Suprapubic skin (tissue), 4 donors: ENCODE measurements around the gene GLOD5. TPM values are rescaled to one million over a fixed set of nuclear protein-coding genes. Genes with fewer than 3 reads are reported as not detected.

ENCODE experiments used
- DNase-seq, 2 donors: peaks; one replicate each; pipeline ENCODE4 v3.0.0-alpha.2; 2019; ENCODE audit warnings: low spot score in 2 of 2
- H3K27ac ChIP-seq: fragments of 200-600 bp; sonication (generic); one replicate; pipeline ENCODE4 v1.5.1; 2019
- H3K27me3 ChIP-seq: fragments of 200-600 bp; sonication (generic); one replicate; pipeline ENCODE4 v1.5.1; 2019
- H3K36me3 ChIP-seq: fragments of 200-600 bp; sonication (generic); one replicate; pipeline ENCODE4 v1.5.1; 2019
- H3K4me1 ChIP-seq: fragments of 200-600 bp; sonication (generic); one replicate; pipeline ENCODE4 v1.5.1; 2019
- H3K4me3 ChIP-seq: fragments of 200-600 bp; sonication (generic); one replicate; pipeline ENCODE4 v1.5.1; 2019; ENCODE audit warnings: mild to moderate bottlenecking
- H3K9me3 ChIP-seq: fragments of 200-600 bp; sonication (generic); one replicate; pipeline ENCODE4 v1.5.1; 2019
- EP300 ChIP-seq: sonication (generic); formaldehyde crosslinking; IDR thresholded peaks from one replicate; pipeline ENCODE4 v1.6.1; 2017; ENCODE audit warnings: antibody characterized with exemption
- POLR2A ChIP-seq, 2 donors: fragments of 450-650 bp; IDR thresholded peaks; one replicate each; pipeline ENCODE4 v1.6.1; 2017; ENCODE audit warnings: antibody characterized with exemption in 2 of 2, mild to moderate bottlenecking in 2 of 2, moderate library complexity in 2 of 2
- POLR2AphosphoS5 ChIP-seq, 3 donors: sonication (generic); formaldehyde crosslinking; IDR thresholded peaks; one replicate each; pipeline ENCODE4 v1.6.1; 2017; ENCODE audit warnings: antibody characterized with exemption in 3 of 3
- WGBS: methylation state at CpG from one replicate; pipeline ENCODE4 v1.1.5; 2018; 5-methylcytosine and 5-hydroxymethylcytosine counted together
- total RNA-seq, 4 donors: library from RNA; depleted of rRNA; stranded (reverse); fragments of >200 nt; gene quantifications; one replicate each; pipeline ENCODE4 v1.1.0, GENCODE V29; 2016
- TF ChIP-seq, protein P1 (sequence below), 2 donors: fragments of 200-600 bp in 1 of 2; fragments of 450-650 bp in 1 of 2; sonication (generic) in 1 of 2; IDR thresholded peaks; one replicate each; pipeline ENCODE4 v1.5.1; 2016 to 2019; ENCODE audit warnings: antibody characterized with exemption in 2 of 2, mild to moderate bottlenecking in 1 of 2, moderate library complexity in 1 of 2

The GLOD5 gene
- total RNA-seq, 4 donors from 2014 or later: not detected

DNA sequence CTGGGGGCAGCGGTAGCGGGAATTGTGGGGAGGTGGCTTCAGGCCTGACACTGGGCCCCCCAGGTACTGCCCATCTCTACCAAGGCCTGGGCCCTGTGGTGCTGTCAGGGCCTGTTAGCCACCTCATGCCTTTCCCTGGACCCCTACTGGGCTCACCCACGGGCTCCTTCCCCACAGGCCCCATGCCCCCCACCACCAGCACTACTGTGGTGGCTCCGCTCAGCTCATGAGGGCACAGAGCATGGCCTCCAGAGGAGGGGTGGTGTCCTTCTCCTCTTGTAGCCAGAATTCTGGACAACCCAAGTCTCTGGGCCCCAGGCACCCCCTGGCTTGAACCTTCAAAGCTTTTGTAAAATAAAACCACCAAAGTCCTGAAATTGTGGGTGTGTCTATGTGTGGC, 32.4 kb downstream of the GLOD5 start:
- DNase-seq: no peak
- WGBS: 84% methylated on average over 4 of the region's 4 CpGs
- no peaks in the 10 kb centered on the region for H3K36me3 ChIP-seq
- H3K4me1 ChIP-seq: no peaks in the 10 kb centered on the region
- H3K4me3 ChIP-seq: no peak overlapping the region
- no peak for TF ChIP-seq EP300
- TF ChIP-seq, protein P1, sequence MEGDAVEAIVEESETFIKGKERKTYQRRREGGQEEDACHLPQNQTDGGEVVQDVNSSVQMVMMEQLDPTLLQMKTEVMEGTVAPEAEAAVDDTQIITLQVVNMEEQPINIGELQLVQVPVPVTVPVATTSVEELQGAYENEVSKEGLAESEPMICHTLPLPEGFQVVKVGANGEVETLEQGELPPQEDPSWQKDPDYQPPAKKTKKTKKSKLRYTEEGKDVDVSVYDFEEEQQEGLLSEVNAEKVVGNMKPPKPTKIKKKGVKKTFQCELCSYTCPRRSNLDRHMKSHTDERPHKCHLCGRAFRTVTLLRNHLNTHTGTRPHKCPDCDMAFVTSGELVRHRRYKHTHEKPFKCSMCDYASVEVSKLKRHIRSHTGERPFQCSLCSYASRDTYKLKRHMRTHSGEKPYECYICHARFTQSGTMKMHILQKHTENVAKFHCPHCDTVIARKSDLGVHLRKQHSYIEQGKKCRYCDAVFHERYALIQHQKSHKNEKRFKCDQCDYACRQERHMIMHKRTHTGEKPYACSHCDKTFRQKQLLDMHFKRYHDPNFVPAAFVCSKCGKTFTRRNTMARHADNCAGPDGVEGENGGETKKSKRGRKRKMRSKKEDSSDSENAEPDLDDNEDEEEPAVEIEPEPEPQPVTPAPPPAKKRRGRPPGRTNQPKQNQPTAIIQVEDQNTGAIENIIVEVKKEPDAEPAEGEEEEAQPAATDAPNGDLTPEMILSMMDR (IDR thresholded peaks at IDR 0.05): no peak
- TF ChIP-seq POLR2AphosphoS5 (IDR thresholded peaks at IDR 0.05): no peak
- no peak for TF ChIP-seq POLR2A (IDR thresholded peaks at IDR 0.05)
- no peaks in the 10 kb centered on the region for H3K27me3 ChIP-seq
- no peaks in the 10 kb centered on the region for H3K9me3 ChIP-seq
- no peak overlapping the region for H3K27ac ChIP-seq

DNA sequence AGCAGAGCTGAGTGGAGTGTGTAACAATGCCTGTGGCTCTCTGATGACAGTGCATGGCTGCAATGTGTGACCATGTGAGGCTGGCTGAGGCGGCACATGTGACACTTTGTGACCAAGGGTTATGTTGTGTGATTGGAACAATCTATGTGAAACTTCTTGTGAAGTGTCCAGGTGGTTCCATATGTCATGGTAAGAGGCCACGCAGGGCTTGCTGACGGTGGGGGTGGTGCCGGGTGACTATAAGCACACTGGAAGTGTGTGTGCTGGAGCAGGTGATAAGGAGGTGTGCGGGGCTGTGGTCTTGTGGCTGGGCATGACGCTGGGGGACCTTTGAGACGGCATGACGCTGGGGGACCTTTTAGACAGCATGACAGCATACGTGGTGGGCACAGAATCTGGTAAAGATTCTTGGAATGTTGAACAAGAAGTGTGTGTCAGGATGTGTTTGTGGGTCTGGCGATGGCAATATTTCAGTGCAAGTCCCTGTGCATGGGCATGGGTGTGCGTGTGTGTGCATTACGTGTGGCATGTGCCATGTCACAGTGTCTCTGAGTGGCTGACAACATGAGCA, 32.9 kb downstream of the GLOD5 start:
- H3K9me3 ChIP-seq: no peaks in the 10 kb centered on the region
- WGBS: 86% methylated on average over 12 of the region's 12 CpGs
- TF ChIP-seq, protein P1 (IDR thresholded peaks at IDR 0.05): no peak
- TF ChIP-seq EP300 (no peak), POLR2AphosphoS5 (IDR thresholded peaks at IDR 0.05) (no peak), POLR2A (IDR thresholded peaks at IDR 0.05) (no peak)

DNA sequence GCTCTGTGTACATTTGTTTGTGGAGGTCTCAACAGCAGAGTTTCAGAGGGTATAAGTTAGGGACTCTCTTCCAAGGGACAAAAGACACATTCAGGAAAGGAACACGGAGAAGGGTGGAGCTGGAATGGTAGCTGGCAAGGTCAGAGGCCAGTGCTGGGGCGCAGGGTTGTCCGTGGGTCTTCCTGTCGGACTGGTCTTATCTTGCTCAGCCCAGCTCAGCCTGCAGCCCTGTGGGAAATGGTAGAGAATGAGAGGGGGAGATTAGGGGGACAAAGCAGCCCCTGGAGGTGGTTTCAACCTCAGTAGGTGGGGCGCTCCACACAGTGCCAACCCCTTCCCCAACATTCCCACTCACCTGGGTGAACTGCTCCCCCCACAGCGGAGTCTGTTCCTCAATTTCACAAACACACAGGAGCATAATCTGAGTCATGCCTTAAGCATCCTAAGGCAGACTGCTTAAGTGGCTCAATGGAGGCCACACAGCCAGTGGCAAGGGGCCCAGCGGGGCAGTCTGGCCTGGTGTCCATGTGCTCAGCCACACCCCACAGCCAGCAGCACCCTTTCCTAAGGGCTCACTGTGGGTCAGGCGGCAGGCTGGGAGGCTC, 33.5 kb downstream of the GLOD5 start:
- Histone ChIP-seq H3K27ac (no peak overlapping the region), H3K4me1 (no peaks in the 10 kb centered on the region), H3K36me3 (no peaks in the 10 kb centered on the region), H3K9me3 (no peaks in the 10 kb centered on the region), H3K4me3 (no peak overlapping the region), H3K27me3 (no peaks in the 10 kb centered on the region)
- DNase-seq: no peak
- TF ChIP-seq, protein P1 (IDR thresholded peaks at IDR 0.05): no peak
- TF ChIP-seq POLR2A (IDR thresholded peaks at IDR 0.05) (no peak), POLR2AphosphoS5 (IDR thresholded peaks at IDR 0.05) (no peak), EP300 (no peak)
- WGBS: 58% methylated on average over 7 of the region's 8 CpGs

More for the DNA sequence above, 32.9 kb downstream of the GLOD5 start:
- no peak overlapping the region for H3K4me3 ChIP-seq
- no peaks in the 10 kb centered on the region for H3K36me3 ChIP-seq
- no peaks in the 10 kb centered on the region for H3K27me3 ChIP-seq
- no peak overlapping the region for H3K27ac ChIP-seq
- no peaks in the 10 kb centered on the region for H3K4me1 ChIP-seq
- DNase-seq: no peak

DNA sequence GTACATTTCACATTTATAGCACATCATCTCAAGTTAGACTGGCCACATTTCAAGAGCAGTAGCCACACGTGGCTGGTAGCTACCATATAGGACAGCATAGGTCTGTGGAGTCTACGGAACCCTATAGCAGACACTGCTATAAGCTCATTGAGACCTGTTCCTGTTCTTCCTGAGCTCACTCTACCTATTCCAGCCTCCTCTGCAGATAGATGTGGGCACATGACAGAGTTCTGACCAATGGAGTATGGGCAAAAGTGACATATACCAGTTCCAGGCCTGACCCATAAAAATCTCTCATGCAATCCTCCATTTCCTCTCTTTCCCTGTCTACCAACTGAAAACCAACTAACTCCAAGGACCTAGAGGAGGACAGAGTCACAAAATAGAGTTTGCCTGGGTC, 36.8 kb downstream of the GLOD5 start:
- Histone ChIP-seq H3K9me3 (no peaks in the 10 kb centered on the region), H3K27me3 (no peaks in the 10 kb centered on the region), H3K27ac (no peak overlapping the region), H3K36me3 (no peaks in the 10 kb centered on the region), H3K4me3 (no peak overlapping the region), H3K4me1 (peaks cover 8% of the 10 kb centered on the region)
- WGBS: 82% methylated on average over 2 of the region's 2 CpGs
- TF ChIP-seq POLR2A (IDR thresholded peaks at IDR 0.05) (no peak), POLR2AphosphoS5 (IDR thresholded peaks at IDR 0.05) (no peak), EP300 (no peak)
- TF ChIP-seq, protein P1 (IDR thresholded peaks at IDR 0.05): no peak
- no peak for DNase-seq

DNA sequence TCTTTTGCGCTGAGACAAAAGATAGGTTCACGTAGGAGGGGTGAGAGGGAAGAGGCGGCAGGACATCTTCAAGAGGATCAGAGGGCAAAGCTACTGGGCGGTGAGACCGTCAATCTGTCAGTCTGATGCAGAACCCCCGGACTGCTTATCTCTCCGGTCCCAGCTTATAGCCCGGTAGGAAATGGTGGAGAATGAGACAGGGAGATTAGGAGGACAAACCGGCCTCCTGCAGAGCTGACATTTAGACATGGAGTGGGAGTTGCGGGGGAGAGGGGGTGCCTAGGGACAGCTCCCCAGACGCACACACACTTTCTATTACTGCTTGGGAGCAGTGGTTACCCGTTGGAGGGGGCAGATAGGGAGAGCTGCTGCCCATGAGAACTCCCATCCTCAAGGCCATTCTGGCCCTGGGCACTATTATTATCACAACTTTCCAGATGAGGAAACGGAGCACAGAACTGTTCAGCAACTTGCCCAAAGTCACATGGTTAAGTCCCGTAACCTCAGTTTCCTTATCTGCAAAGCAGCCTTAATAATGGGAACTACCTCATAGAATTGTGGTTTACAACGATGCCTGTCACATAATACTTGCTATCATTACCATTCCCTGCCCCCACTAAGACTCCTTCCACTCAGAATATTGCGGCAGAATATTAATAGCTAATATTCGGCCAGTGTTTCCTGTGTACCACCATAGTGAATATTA, 39.2 kb downstream of the GLOD5 start:
- no peaks in the 10 kb centered on the region for H3K9me3 ChIP-seq
- no peaks in the 10 kb centered on the region for H3K27me3 ChIP-seq
- peaks cover 8% of the 10 kb centered on the region for H3K4me1 ChIP-seq
- H3K4me3 ChIP-seq: peak overlapping the region; percentile 59
- H3K36me3 ChIP-seq: peaks cover 6% of the 10 kb centered on the region
- no peak for DNase-seq
- TF ChIP-seq, protein P1 (IDR thresholded peaks at IDR 0.05): no peak
- TF ChIP-seq EP300: no peak
- no peak for TF ChIP-seq POLR2AphosphoS5 (IDR thresholded peaks at IDR 0.05)
- no peak for TF ChIP-seq POLR2A (IDR thresholded peaks at IDR 0.05)
- H3K27ac ChIP-seq: peak overlapping the region; percentile 91
- WGBS: 58% methylated on average over 16 of the region's 17 CpGs
